RCC 7860 (cell line): ENCODE measurements around the gene NRCAM.

ENCODE experiments used
- DNase-seq: peaks from one replicate; pipeline ENCODE4 v3.0.0-alpha.2; 2015; ENCODE audit warnings: low spot score
- FAIRE-seq: peaks from 2 replicates; lab custom pipeline; 2012; peaks lifted over from hg19 to GRCh38; lab: Jason Lieb, UNC

NRCAM gene

DNA sequence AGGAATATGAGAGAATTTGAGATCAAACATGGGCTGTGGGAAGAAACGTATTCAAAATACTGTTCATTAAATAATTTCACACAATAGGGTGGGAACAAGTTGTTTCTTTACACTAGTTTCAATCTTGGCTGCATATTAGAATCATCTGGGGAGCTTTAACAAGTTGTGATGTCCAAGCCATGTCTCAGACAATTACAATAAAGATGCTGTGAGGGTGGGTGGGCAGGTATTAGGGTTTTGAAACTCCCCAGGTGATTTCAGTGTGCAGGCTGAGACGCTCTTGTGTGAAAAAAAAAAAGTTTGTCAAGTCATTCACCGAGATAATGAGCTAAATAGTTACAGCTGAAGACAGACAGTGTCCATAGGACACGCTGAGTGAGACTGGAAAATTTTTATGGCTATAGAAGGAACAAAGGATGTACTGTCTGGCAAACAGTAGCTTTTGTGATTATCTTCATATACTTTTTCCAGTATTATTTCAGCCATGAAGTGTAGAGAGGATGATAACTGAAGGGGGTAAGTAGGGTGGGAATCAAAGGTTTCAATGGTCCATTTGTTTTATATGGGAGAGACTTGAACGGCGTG lies 313.5 kb downstream of the NRCAM start:
- DNase-seq: no peak
- FAIRE-seq: no peak

DNA sequence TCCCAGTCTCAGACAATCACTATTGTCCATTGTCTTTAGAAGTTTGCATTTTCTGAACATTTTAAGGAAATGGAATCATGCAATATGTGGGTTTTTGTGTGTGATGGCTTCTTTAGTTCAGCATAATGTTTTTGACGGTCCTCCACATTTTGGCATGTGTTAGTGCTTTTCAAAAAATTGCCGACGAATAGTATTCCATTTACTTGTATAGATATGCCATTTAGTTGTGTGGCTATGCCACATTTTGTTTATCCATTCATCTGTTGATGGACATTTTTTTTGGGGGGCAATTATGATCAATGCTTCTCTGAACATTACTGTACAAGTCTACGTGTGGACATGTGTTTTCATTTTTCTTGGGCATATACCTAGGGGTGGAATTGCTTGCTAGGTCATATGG lies 314.1 kb downstream of the NRCAM start:
- DNase-seq: no peak
- no peak for FAIRE-seq

DNA sequence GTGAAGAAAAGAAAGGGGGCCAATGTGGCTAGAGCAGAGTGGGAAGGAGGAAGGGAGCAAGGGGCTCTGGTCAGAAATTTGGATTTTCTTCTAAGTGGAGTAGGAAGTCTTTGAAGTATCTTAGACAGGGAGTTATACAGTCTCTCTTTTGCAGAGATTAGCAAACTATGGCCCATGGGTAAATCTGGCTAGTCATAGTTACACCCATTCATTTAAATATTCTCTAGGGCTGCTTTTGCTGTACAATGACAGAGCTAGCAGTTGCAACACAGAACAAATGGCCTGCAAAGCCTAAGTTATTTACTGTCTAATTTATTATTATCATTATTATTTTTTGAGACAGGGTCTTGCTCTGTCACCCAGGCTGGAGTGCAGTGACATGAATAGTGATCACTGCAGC lies 315.6 kb downstream of the NRCAM start:
- FAIRE-seq: no peak
- no peak for DNase-seq

DNA sequence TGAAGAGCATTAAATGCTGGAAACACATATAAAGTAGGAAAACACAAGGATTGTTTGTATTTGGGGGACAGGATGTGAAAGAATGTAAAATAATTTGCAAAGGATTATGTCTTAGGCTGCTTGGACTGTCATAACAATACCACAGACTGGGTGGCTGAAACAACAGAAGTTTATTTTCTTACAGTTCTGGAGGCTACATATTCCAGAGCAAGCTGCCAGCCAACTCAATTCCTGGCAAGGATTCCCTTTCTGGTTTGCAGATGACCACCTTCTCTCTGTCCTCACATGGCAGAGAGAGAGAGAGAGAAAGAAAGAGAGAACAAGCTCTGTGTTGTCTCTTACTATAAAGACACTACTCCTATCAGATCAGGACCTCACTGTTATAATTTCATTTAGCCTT lies 317.3 kb downstream of the NRCAM start:
- DNase-seq: no peak
- no peak for FAIRE-seq

DNA sequence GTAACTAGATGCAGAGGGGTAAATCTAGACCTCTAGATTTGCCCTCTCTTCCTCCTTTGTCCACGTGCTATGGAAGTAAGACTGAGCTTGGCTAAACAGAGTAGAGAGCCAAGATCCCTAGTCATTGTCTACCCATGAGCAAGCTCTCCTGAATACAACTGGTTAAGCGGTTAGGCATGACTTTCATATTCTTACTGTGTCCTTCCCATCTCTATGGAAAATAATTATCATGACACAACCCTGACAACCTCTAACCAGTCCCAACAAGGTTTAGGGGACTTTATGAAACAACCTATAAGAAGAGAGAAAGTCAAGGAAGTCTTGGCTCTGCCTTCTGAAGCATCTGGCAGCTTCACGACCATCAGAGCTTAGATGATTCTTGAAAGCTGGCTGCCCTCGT lies 318.2 kb downstream of the NRCAM start:
- FAIRE-seq (no peak), DNase-seq (no peak)

DNA sequence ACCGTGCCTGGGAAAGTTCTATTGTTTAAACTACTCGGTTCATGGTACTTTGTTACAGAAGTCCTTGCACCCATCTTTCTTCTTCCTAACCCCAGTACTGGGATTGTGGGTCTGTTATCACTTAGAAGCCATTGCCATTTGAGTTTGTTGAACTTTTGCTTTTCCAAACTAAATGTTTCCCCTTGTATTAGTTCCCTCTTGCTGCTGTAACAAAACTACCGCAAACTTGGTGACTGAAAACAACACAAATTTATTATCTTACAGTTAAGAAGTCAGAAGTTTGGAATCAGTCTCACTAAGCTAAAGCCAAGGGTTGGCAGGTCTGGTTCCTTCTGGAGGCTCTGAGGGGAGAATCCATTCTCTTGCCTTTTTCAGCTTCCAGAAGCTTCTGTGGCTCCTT lies 319.2 kb downstream of the NRCAM start:
- DNase-seq (no peak), FAIRE-seq (no peak)

DNA sequence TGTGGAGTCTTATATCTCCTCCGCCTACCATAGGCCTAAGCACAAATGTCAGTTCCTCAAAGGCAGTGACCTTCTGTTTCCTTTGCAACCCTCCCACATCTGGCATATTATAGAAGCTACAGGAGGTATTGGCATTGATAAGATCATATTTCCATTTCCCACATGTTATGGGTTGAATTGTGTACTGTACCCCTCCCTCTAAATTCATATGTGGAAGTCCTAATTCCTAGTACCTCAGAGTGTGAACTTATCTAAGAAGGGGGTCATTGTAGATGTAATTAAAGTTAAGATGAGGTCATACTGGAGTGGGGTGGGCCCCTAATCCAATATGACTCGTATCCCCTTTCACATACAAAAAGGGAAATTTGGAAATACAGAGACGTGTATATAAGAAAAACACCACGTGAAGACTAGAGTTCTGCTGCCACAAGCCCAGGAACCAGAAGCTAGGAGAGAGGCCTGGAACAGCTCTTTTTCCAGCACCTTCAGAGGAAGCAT lies 320.0 kb downstream of the NRCAM start:
- DNase-seq (no peak), FAIRE-seq (no peak)

DNA sequence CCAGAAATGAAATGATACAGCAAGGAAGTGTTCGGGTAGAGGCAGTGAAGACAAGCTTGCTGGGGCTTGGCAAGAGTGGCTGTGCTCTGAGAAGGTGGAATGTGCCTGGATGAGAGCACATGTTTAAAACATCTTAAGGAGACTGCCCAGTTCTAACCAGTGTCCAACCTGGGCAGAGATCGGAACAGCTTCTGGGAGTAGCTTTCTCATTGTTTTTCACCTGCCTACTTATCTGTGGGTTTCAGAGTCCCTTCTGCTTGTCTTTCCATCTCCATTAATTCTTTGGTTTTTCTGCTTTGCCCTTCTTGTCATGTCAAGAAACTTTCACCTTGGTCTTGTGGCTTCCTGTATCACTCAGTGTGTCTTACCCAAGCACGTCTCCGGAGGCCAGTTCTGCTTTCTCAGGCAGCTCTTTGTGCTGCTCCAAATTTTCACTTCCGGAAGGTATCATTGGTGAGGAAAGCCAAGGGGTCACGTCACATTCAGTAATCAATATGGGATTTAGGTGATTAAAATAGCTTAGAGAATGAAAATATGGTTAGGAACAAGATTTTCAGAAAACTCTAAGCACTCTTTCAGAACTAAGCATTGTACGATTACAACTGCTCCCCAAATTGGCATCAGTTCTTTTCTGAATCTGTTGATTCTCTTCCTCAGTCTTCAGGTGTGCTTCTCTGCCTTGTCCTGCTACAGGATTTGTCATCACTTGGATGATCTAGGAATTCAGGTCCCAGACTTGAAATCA lies 320.6 kb downstream of the NRCAM start:
- no peak for DNase-seq
- FAIRE-seq: no peak

DNA sequence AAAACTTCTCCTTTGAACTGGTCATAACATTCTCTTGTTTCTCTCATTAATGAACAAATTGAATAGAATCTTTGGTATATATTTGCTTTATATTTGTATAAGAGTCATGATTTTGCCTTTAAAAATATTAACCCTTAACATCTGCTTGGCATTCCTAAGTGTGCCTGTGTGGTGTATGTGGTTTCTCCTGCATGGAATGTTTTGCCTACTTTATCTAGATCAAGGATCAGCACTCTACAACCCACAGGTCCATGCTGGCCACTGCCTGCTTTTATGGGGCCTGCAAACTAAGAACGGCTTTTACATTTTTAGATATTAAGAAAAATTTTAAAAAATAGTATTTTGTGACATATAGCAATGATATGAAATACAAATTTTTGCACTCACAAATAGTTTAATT lies 321.8 kb downstream of the NRCAM start:
- FAIRE-seq (no peak), DNase-seq (no peak)

DNA sequence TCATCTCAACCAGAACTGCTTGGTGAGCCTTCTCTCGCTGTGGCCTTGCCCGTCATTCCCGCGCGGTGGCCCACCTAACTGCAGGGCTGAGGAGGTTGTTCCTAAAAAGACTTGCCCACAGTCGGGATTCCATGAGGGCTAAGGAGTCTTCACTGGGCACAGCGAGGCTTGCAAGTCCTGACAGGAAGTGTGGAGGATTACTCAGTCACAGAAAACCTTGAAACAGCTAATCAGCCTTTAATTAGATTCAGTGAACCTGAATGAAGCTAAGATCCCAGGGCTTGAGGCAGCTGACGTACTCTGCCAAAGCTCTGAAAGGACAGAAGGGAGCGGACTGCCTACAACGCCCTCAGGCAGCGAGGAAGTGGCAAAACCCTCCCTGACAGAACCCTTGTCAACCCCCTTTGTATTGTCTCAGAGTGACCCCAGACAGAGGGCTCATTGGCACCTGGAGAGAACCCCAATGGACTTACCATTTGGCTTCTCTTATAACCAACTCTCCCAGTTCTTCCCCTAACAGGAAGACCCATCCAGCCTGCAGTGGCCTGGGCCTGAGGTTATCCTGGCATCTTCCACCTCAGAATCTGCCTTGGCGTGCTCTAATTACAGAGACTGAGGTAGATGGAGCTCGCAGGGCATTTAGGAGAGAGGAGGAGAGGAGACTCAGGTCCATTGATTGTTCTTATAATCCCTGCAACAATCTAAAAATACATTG lies 323.5 kb downstream of the NRCAM start:
- no peak for DNase-seq
- no peak for FAIRE-seq

DNA sequence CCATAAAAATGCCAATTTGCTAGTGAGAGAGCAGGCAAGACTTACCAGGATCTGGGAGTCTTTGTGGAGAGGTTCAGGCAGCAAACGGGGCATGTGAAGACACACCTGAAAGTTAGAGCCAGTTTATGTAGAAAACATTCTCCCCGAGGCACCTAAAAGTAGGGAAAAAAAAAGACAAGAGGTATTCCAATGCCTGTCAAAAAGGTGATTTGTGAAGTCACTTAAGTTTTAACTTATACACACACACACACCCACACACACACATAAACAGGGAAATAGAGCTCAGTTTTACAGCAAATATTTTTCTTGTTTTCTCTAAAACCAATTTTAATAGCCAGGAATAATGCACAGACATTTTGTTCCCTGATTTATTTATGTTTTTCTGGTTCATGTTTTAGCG lies 326.0 kb downstream of the NRCAM start, which contains the start of gene LAMB4:
LAMB4 (minus strand) TSS at position 101 of the 400 bp plus-strand sequence. CDS start 7,197 bp downstream, outside the sequence.
- FAIRE-seq (no peak), DNase-seq (no peak)

DNA sequence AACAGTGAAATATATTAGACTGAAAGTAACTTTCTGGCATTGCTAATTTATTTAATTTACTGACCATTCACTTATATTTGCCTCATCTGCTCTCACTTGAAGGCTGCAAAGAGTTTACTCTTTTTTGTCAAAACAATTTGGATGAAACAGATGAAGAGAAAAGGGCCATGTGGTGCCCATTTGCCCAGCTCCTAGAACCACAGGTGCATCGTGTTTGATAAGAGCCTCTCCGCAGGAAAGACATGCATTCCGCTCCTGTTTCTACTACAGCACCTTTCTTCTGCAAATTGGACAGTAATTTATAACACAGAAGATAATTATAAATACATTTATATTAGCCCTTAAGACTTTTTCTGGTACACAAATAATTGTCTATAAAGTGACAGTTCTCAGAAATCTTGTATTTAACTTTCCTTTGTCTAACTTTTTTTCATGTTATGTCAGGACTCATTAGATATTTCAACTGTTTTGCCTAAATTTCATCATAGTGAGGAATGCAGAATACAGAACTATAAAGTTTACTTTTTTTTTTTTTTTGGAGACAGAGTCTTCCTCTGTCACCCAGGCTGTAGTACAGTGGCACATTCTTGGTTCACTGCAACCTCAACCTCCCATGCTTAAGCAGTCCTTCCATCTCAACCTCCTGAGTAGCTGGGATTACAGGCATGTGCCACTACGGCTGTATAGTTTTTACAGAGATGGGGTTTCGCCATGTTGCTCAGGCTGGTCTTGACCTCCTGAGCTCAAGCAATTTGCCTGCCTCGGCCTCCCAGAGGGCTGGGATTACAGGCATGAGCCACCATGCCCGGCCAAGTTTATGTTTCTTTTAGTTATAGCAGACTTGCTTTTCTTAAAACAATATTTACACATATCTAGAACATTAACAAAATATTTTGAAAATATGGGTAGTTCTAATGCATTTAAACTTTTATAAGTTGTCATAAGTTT lies 326.9 kb downstream of the NRCAM start:
- no peak for DNase-seq
- no peak for FAIRE-seq

DNA sequence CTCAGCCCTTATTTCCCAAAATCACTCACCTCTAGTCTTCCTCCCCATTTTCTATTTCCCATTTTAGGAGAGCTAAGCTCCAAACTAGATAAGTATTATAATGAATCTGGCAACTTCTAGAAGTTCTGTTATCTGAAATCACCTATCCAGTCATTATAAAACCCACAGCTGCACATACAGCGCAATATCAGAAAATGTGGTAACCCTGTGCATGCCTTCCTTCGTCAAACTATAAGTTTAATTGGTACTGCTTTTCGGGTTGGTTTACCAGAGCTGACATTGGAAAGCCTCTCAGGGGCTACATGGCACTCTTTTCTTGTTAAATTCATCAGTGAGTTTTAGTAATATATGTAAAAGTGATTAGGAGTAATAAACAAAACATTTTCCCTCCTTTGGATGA lies 327.7 kb downstream of the NRCAM start:
- DNase-seq (no peak), FAIRE-seq (no peak)

DNA sequence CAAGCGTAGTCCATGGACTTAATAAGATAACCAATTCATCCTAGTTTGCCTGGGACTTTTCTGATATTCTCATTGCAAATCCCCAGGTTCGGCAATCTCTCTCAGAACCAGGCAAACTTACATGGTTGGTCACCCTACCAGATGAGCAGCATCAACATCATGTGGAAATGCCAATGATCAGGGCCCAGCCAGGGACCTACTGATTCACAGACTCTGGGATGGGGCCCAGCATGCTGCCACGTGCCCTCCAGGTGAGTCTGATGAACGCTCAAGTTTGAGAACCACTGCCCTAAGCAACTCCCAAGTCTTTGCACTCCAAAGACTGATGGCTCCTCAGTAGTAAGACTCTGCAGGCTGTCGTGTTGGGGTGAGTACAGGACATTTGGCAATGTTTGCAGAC lies 328.8 kb downstream of the NRCAM start:
- DNase-seq (no peak), FAIRE-seq (no peak)

DNA sequence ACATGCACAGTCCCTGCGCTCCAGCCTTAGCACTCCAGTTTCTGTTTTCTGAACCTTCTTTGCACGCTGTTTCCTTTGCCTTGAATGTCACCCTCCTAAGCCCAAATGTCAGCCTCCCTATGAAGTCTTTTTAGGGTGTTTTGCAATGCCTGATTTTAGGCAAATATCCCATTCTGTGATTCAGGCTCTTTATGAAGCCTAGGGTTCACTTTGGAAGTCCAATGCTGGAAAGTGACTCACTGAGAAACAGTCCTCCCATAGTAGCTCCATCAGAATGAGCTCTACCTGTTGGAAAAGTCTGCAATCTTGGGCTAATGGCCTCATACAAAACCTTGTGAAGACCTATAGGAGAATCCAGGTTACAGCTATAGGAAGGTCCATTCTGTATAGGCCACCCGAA lies 331.4 kb downstream of the NRCAM start:
- no peak for FAIRE-seq
- no peak for DNase-seq

DNA sequence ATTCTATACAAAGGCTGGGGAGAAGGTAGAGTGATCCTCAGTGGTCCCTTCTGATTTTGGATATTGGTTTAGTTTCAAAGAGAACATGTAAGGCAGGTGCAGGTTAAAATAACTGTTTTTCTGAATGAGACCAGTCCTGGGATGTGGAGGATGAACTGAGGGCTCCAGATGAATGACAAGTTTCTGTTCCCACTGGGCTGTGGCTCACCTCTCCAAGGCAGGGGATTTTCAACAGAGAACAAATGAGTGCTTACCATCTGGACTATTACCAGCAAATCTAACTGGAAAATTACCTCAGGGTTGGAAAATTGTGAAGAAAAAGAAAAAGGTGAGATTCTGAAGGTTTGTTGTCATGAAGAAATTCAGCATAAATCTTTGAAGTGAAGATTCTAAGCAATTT lies 334.1 kb downstream of the NRCAM start:
- DNase-seq (no peak), FAIRE-seq (no peak)

DNA sequence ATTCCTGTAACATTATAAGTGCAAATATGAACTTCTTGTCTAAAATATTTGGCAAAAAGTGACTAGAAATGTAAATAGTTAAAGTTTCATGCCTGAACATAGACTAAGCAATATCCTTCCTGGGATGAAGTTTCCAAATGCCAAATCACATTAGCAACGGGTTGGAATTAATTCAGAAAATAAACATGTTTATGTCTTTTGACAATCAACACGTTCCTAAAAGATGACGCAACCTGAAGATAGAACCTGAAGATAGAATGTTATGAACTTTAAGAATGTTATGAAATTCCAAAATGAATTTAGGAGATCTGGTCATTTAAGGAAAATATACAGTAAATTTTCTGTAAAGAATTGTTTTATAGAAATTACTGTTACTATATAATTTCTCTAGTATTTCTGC lies 335.3 kb downstream of the NRCAM start:
- DNase-seq (no peak), FAIRE-seq (no peak)

DNA sequence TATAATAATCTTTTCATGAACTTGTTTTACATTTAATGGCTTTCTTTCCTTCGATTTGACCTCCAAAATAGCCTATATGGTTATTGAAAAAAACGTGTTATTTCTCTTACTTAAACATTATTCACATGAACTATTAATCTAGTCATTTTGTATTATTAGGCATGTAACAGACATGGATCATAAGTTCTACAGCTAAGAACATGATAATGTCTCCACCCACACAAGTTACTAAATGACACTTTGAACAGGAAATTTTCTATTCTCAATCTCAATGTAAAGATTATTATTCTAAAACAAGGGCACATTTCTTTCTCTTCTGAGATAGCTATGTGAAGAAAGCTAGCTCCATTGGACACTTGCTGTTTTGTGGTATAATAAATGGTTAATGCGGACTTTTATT lies 336.0 kb downstream of the NRCAM start:
- DNase-seq (no peak), FAIRE-seq (no peak)

DNA sequence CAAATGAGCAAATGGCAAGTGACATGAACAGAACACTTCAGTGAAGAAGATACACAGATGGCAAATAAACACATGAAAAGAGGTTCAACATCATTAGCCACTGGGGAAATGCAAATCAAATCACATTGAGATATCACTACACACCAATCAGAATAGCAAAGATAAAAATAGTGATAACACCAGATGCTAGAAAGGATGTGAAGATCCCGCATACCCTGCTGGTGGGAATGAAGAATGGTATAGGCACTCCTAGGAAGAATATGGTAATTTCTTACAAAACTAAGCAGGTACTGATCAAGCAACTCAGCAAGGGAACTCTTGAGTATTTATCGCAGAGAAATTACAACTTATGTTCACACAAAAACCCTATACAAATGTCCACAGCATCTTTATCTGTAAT lies 337.3 kb downstream of the NRCAM start:
- FAIRE-seq (no peak), DNase-seq (no peak)

DNA sequence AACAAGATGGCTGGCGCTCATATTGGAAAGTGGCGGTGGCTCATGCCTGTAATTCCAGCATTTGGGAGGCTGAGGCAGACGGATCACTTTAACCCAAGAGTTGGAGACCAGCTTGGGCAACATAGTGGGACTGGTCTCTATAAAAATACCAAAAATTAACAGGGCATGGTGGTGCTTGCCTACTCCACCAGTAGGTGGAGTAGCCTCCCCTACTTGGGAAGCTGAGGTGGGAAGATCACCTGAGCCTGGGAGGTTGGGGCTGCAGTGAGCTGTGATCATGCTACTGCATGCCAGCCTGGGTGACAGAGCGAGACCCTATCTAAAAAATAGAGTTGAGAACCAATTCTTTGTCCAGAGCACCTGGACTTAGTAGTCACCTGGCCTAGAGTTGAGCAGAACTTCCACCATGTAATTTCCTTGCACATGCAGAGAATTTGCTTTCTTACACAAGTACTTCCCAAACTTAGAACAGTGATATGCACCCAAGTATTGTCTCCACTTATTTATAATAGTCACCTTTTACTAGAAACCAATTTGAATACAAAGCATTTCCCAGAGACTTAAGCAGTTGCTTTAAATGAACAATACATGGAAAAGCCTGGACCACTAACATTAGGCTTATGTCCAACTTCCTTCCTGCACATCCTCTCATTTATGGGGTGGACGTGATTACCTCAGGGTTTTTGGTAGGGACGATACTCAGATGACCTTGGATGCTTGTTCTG lies 342.0 kb downstream of the NRCAM start:
- FAIRE-seq: no peak
- no peak for DNase-seq
